Right cardiac atrium (tissue), 5 donors: ENCODE measurements around the gene SERPINF2. TPM values are rescaled to one million over a fixed set of nuclear protein-coding genes. Genes with fewer than 3 reads are reported as not detected.
"Not testable (repeated sequence)": the region's sequence is repeated elsewhere in the genome, so short reads cannot be mapped to it uniquely, and the experiment has no call there.

ENCODE experiments used
- ATAC-seq, 2 donors: fragments of 200-7000 bp; cut with Tn5 transposase; one replicate each; pipeline versions ENCODE4 v1.8.0 to v1.9.1; 2020; ENCODE audit warnings: moderate library complexity in 2 of 2, mild to moderate bottlenecking in 1 of 2
- DNase-seq, 3 donors: peaks; one replicate each; pipeline ENCODE4 v3.0.0-alpha.2; 2020
- H3K27ac ChIP-seq: one replicate; pipeline ENCODE4 v1.5.1; 2013; ENCODE audit warnings: mild to moderate bottlenecking, low read length, control low read depth, moderate library complexity
- H3K27me3 ChIP-seq: one replicate; pipeline ENCODE4 v1.6.1; 2013; ENCODE audit not compliant: control insufficient read depth, insufficient read depth
- H3K4me1 ChIP-seq: one replicate; pipeline ENCODE4 v1.6.1; 2013; ENCODE audit warnings: low read length; ENCODE audit not compliant: control insufficient read depth, insufficient read depth
- H3K4me3 ChIP-seq: one replicate; pipeline ENCODE4 v1.5.1; 2013; ENCODE audit warnings: low read length, control low read depth
- H3K9me3 ChIP-seq: one replicate; pipeline ENCODE4 v1.6.1; 2013; ENCODE audit warnings: low read length; ENCODE audit not compliant: control insufficient read depth
- WGBS: extraction: QIAGEN DNeasy Blood & Tissue Kit; methylation state at CpG from one replicate; pipeline ENCODE4 v1.1.7; 2013; 5-methylcytosine and 5-hydroxymethylcytosine counted together
- intact Hi-C, 4 donors: fragments of 100-400 bp; cut with DNase I; formaldehyde crosslinking; loops; one replicate each; pipeline versions ENCODE4 v1.11.0 to v1.14.0; 2022 to 2023
- long read RNA-seq, 4 donors: library from polyadenylated mRNA; unstranded; transcript quantifications; one replicate each; pipeline ENCODE4 v2.0.0, GENCODE V29; 2020 to 2021
- polyA plus RNA-seq: library from polyadenylated mRNA; stranded (reverse); fragments of 200-250 nt; gene quantifications from one replicate; pipeline ENCODE4 v1.2.3, GENCODE V29; 2013
- total RNA-seq, 4 donors: library from RNA; stranded (reverse); fragmentation: NEBNext Ultra II Directional; extraction: Animal tissue kit (Norgen Biotek cat#: 25700); gene quantifications; one replicate each; pipeline ENCODE4 v1.2.1, GENCODE V29; 2021
- donor health status: healthy with polysubstance abuse.
- donor health status: DM: no; HTN: yes; CAD: no.
- donor health status: DM: no; HTN: no; CAD: no.
- donor health status: DM: no; HTN: yes; CAD: no; lungs with severe emphysema.
- donor health status: DM: yes; HTN: yes; CAD: no.

SERPINF2 gene
- 1 to 10 TPM in 3 of 4 donors, under 1 TPM in 1; 0.45 to 2.1 (median 1.2) TPM for total RNA-seq
- polyA plus RNA-seq: 1.1 TPM
- long read RNA-seq, donor 1, partial matches to known transcripts: 1 of 2 reads
- long read RNA-seq, donor 1, other reads (novel, unspliced or antisense): 1 of 2 reads
- long read RNA-seq, donor 2, partial matches to known transcripts: 3 of 4 reads
- long read RNA-seq, donor 2, other reads (novel, unspliced or antisense): 1 of 4 reads
- long read RNA-seq, donor 3, partial matches to known transcripts: 8 of 10 reads
- long read RNA-seq, donor 3, other reads (novel, unspliced or antisense): 2 of 10 reads
- long read RNA-seq, donor 4: 0 reads

GRCh38 chr17:1742371-1743087 lies at the start of gene SERPINF2:
TSS of gene SERPINF2 (plus strand) at chr17:1742871. CDS start at chr17:1744996, 2,125 bp downstream.
- intact Hi-C loops: no loop called here
- no peak for ATAC-seq
- no peak within 1 kb of the TSS for H3K27ac ChIP-seq
- H3K4me1 ChIP-seq: no peaks in the 10 kb centered on the region
- DNase-seq: peak in 1 of 3 donors; percentile 29
- no peak within 1 kb of the TSS for H3K4me3 ChIP-seq
- no peaks in the 10 kb centered on the region for H3K27me3 ChIP-seq
- H3K9me3 ChIP-seq: no peaks in the 10 kb centered on the region
- 68% methylated on average over 10 of the region's 10 CpGs for WGBS

GRCh38 chr17:1693339-1693738 lies 49.3 kb upstream of the SERPINF2 start:
- intact Hi-C loops: no loop called here
- no peak for ATAC-seq
- Histone ChIP-seq H3K27ac (no peak overlapping the region), H3K4me3 (no peak overlapping the region), H3K9me3 (no peaks in the 10 kb centered on the region), H3K27me3 (no peaks in the 10 kb centered on the region), H3K4me1 (no peaks in the 10 kb centered on the region)
- WGBS: 89% methylated on average over 7 of the region's 7 CpGs
- no peak for DNase-seq

GRCh38 chr17:1695365-1695764 lies 47.3 kb upstream of the SERPINF2 start:
- H3K9me3 ChIP-seq: no peaks in the 10 kb centered on the region
- no peaks in the 10 kb centered on the region for H3K27me3 ChIP-seq
- intact Hi-C loops: no loop called here
- ATAC-seq (no peak), DNase-seq (no peak)
- WGBS: 85% methylated on average over 8 of the region's 8 CpGs
- no peaks in the 10 kb centered on the region for H3K4me1 ChIP-seq
- no peak overlapping the region for H3K4me3 ChIP-seq
- no peak overlapping the region for H3K27ac ChIP-seq

- Histone ChIP-seq H3K27ac (no peak overlapping the region), H3K4me1 (no peaks in the 10 kb centered on the region), H3K27me3 (no peaks in the 10 kb centered on the region), H3K9me3 (no peaks in the 10 kb centered on the region), H3K4me3 (no peak overlapping the region)
- ATAC-seq (peak in 1 of 2 donors; percentile 43), DNase-seq (peak in 1 of 3 donors; percentile 27)
- intact Hi-C loops: no loop called here
- whole genome bisulfite sequencing: 54% methylated on average over 5 of the region's 5 CpGs
Observed at GRCh38 chr17:1697681-1698080, 45.0 kb upstream of the SERPINF2 start.

- H3K9me3 ChIP-seq, H3K4me1 ChIP-seq, H3K27ac ChIP-seq, H3K27me3 ChIP-seq, intact Hi-C loops, ATAC-seq, H3K4me3 ChIP-seq: not testable (repeated sequence)
- WGBS: 94% methylated on average over 5 of the region's 5 CpGs
- DNase-seq: peak in 1 of 3 donors; percentile 7
Observed at GRCh38 chr17:1699891-1700290, 42.8 kb upstream of the SERPINF2 start.

- H3K9me3 ChIP-seq: no peaks in the 10 kb centered on the region
- H3K27ac ChIP-seq: no peak overlapping the region
- peak in 1 of 2 donors; percentile 22 for ATAC-seq
- H3K27me3 ChIP-seq: no peaks in the 10 kb centered on the region
- intact Hi-C loops: no loop called here
- H3K4me3 ChIP-seq: no peak overlapping the region
- 52% methylated on average over 4 of the region's 4 CpGs for WGBS
- H3K4me1 ChIP-seq: no peaks in the 10 kb centered on the region
- DNase-seq: no peak
Observed at GRCh38 chr17:1703063-1703462, 39.6 kb upstream of the SERPINF2 start.

- Histone ChIP-seq H3K4me1 (no peaks in the 10 kb centered on the region), H3K4me3 (no peak overlapping the region), H3K9me3 (no peaks in the 10 kb centered on the region), H3K27ac (no peak overlapping the region), H3K27me3 (no peaks in the 10 kb centered on the region)
- 71% methylated on average over 7 of the region's 7 CpGs for WGBS
- ATAC-seq (no peak), DNase-seq (peak in 1 of 3 donors; percentile 2)
- intact Hi-C loops: no loop called here
Observed at GRCh38 chr17:1705004-1705403, 37.7 kb upstream of the SERPINF2 start.

- DNase-seq: peak in 1 of 3 donors; percentile 5
- intact Hi-C loops: no loop called here
- no peak for ATAC-seq
- Histone ChIP-seq H3K27me3 (no peaks in the 10 kb centered on the region), H3K27ac (no peak overlapping the region), H3K4me3 (no peak overlapping the region), H3K9me3 (no peaks in the 10 kb centered on the region), H3K4me1 (no peaks in the 10 kb centered on the region)
- WGBS: 93% methylated on average over 5 of the region's 5 CpGs
Observed at GRCh38 chr17:1707107-1707506, 35.6 kb upstream of the SERPINF2 start.

GRCh38 chr17:1708791-1709346 lies 33.8 kb upstream of the SERPINF2 start:
- H3K27ac ChIP-seq, H3K4me3 ChIP-seq, intact Hi-C loops, ATAC-seq, H3K4me1 ChIP-seq, H3K27me3 ChIP-seq, H3K9me3 ChIP-seq: not testable (repeated sequence)
- 93% methylated on average over 10 of the region's 10 CpGs for WGBS
- peak in 1 of 3 donors; percentile 29 for DNase-seq

- Histone ChIP-seq H3K27ac (no peak overlapping the region), H3K4me3 (peak overlapping the region; percentile 55), H3K9me3 (no peaks in the 10 kb centered on the region), H3K4me1 (peaks cover 8% of the 10 kb centered on the region), H3K27me3 (no peaks in the 10 kb centered on the region)
- intact Hi-C loops: no loop called here
- peak in 1 of 3 donors; percentile 35 for DNase-seq
- 7% methylated on average over 16 of the region's 16 CpGs for WGBS
- peak; percentile 0 to 17 for ATAC-seq
Observed at GRCh38 chr17:1709403-1709951, 33.2 kb upstream of the SERPINF2 start.
